Small intestine (tissue), 7 donors: ENCODE results near the gene GPC3. TPM values are rescaled to one million over a fixed set of nuclear protein-coding genes. Genes with fewer than 3 reads are reported as not detected.
A peak's percentile ranks its signal among the peaks of the same experiment; 100 is the strongest.

Experiments used
- DNase-seq, 2 donors: peaks; one replicate each; pipeline versions ENCODE4 v3.0.0 to v3.0.0-alpha.2; 2013
- FAIRE-seq: peaks from 2 replicates; lab custom pipeline; 2012; peaks lifted over from hg19 to GRCh38; lab: Jason Lieb, UNC
- H3K27ac ChIP-seq, 3 donors: one replicate each; pipeline ENCODE4 v1.5.1; 2013; ENCODE audit warnings: low read length in 2 of 3, mild to moderate bottlenecking in 2 of 3, control low read depth in 1 of 3, inconsistent platforms in 1 of 3, low read depth in 1 of 3, moderate library complexity in 1 of 3
- H3K27me3 ChIP-seq, 3 donors: one replicate each; pipeline ENCODE4 v1.6.1; 2013; ENCODE audit warnings: low read length in 3 of 3, inconsistent platforms in 1 of 3; ENCODE audit not compliant: control insufficient read depth in 3 of 3, insufficient read depth in 3 of 3
- H3K36me3 ChIP-seq, 3 donors: one replicate each; pipeline ENCODE4 v1.6.1; 2013; ENCODE audit warnings: low read length in 3 of 3, inconsistent platforms in 1 of 3, low read depth in 1 of 3, mild to moderate bottlenecking in 1 of 3, moderate library complexity in 1 of 3; ENCODE audit not compliant: control insufficient read depth in 3 of 3, insufficient read depth in 2 of 3
- H3K4me1 ChIP-seq, 3 donors: one replicate each; pipeline ENCODE4 v1.6.1; 2013; ENCODE audit warnings: low read length in 2 of 3, inconsistent platforms in 1 of 3, low read depth in 1 of 3, mild to moderate bottlenecking in 1 of 3, moderate library complexity in 1 of 3; ENCODE audit not compliant: control insufficient read depth in 3 of 3, insufficient read depth in 2 of 3
- H3K4me3 ChIP-seq, 3 donors: one replicate each; pipeline ENCODE4 v1.5.1; 2013; ENCODE audit warnings: low read length in 3 of 3, control low read depth in 1 of 3, inconsistent platforms in 1 of 3, low read depth in 1 of 3, mild to moderate bottlenecking in 1 of 3, moderate library complexity in 1 of 3
- H3K9me3 ChIP-seq, 2 donors: one replicate each; pipeline ENCODE4 v1.6.1; 2013; ENCODE audit warnings: low read depth in 1 of 2, low read length in 1 of 2; ENCODE audit not compliant: control insufficient read depth in 2 of 2, insufficient read depth in 1 of 2
- WGBS, 3 donors: extraction: QIAGEN DNeasy Blood & Tissue Kit; methylation state at CpG; one replicate each; pipeline ENCODE4 v1.1.7; 2013; 5-methylcytosine and 5-hydroxymethylcytosine counted together
- polyA plus RNA-seq, 4 donors: library from polyadenylated mRNA; stranded (reverse) in 3 of 4; unstranded in 1 of 4; fragments of 200-250 nt in 3 of 4; fragments of 120-200 nt in 1 of 4; gene quantifications; one replicate each; pipeline versions ENCODE4 v1.2.1 to v1.2.3, GENCODE V29; 2013
- donor health status: healthy with polysubstance abuse.
- donor health status: control.
- donor health status: control.
- donor health status: Bipolar disorder and iron deficiency.
- donor health status: healthy.

GPC3 gene
- polyA plus RNA-seq, 4 donors = 14.3 to 186 TPM; not detected in 2

DNA sequence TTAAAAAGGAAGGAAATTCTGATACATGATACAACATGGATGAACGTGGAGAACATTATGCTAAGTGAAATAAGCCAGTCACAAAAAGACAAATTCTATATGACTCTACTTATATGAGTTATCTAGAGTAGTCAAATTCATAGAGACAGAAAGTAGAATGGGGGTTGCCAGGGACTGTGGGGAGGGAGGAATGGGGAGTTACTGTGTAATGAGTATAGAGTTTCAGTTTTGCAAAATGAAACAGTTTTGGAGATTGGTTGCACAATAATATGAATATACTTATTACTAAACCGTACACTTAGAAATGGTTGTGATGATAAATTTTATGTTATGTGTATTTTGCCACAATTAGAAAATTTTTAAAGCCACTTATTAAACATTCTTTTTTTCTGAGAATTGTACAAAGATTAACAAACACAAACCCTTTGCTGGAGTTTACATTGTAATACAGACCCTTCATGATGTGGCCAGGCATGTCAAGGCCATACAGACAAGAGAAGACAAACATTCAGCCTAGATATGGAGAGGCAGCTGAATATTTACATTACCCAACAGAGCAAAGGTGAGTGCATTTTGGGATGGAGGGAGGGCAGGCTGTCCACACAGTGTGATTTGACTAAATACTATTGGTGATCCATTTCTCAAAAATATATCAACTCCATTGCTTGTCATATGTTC, 21.2 kb upstream of the GPC3 start:
- WGBS, 3 donors = 42 to 65% (median 54%) methylated on average over 2 of the region's 2 CpGs
- Histone ChIP-seq H3K9me3 (no peaks in the 10 kb centered on the region), H3K27ac (no peak overlapping the region), H3K36me3 (no peaks in the 10 kb centered on the region), H3K4me3 (no peak overlapping the region), H3K4me1 (peaks cover 0 to 6% (median 0%) of the 10 kb centered on the region in 3 donors), H3K27me3 (no peaks in the 10 kb centered on the region)
- FAIRE-seq (no peak), DNase-seq (no peak)

DNA sequence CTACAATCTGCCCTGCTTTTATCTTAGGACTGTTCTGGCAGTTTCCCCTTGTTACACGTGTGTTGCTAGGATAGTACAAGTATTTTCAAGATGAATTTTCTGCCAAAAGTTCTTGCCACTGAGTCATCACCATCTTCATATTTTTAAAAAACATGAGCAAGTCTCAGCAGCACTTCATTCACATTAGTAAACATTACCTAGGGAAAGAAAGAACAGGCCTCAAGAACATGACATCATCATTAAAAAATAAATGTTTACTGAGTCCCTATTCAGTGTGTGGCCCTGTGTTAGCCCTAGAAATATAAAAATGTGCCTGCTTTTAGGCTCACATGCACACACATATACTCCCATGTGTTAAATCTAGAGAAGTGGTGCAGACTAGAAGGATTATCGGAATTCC, 18.7 kb upstream of the GPC3 start:
- Histone ChIP-seq H3K36me3 (no peaks in the 10 kb centered on the region), H3K27ac (no peak overlapping the region), H3K27me3 (no peaks in the 10 kb centered on the region), H3K4me1 (peaks cover 0 to 6% (median 0%) of the 10 kb centered on the region in 3 donors), H3K4me3 (no peak overlapping the region), H3K9me3 (no peaks in the 10 kb centered on the region)
- DNase-seq (no peak), FAIRE-seq (no peak)
- WGBS, 3 donors = 66 to 84% (median 72%) methylated on average over 2 of the region's 2 CpGs

DNA sequence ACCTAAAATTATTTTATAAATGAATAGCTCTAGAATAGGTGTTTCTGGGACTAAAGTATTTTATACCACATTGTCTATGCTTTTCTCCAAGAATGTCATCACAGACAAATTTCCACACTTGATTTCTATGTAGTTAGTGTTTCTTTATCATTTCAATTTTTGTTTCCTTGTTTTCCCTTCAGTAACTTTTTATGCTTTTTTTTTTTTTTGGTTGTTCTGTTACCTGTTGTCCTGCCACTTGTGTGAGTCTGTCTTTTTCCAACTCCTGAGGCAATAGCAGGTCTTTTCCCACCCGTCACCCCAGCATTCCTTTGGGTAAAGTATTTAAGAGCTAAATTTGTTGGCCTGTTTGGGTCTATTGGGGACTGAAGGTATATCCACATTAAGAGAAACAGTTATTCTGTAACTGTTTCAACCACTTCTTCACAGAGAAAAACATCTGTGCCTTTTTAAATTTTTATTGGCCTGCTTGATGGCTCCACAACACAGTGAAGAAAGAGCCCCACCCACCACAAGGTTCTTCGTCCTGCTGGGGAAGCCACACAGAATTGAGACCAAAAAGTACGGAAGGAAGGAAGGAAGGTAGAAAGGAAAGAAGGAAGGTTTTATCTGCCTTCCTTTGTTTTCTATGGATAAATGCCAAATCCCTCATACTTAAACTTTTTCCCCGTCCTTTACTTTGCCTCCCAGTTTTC, 17.7 kb upstream of the GPC3 start:
- Histone ChIP-seq H3K27ac (no peak overlapping the region), H3K27me3 (no peaks in the 10 kb centered on the region)
- 56 to 62% (median 61%) methylated on average over 4 of the region's 4 CpGs for WGBS, 3 donors

DNA sequence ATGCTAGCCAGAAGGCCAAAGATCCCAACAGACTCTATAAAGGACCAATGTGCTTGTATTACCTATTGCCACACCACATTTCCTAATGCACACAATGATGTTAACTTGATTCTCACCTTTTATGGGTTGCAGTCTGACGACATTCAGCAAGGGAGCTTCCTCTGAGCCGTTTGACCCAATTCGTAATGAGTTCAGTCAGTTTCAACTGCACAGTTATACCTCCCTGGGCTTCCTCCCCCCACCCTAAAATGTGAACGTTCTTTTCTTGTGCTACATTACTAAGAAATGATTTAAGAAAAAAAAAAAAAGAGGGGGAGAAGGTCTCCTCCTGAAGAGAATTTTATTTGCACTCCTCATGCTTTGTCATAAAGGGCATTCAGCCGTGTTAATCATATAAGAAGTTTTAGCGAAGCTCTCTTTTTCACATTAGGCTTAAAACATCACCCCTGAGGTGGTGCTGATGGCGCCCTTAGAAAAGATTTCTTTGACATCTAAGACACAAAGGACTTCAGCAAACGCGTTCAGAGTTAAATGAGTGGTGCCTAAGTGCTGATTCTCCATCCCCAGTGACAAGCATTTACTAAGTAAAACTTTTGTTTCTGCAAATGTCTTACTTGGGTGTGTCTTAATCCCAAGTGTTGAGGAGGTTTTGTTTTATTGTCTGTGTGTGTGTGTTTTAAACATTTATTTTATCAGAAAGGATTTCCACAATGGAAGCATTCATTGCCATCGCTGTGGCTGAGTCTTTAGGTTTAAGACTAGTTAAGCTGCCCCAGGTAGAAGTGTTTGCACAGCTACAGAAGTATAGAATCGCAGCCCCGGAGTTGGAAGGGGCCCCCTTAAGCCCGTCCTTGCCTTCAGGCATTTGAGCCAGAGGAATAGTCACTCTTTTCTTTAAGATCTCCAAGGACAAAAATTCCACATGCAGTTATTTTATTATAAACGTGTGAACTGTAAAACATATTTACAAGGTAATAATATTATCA, 15.2 kb upstream of the GPC3 start:
- DNase-seq (no peak), FAIRE-seq (no peak)
- Histone ChIP-seq H3K27me3 (no peaks in the 10 kb centered on the region), H3K27ac (no peak overlapping the region), H3K36me3 (no peaks in the 10 kb centered on the region), H3K4me3 (no peak overlapping the region), H3K4me1 (peaks cover 0 to 6% (median 0%) of the 10 kb centered on the region in 3 donors), H3K9me3 (no peaks in the 10 kb centered on the region)
- 63 to 77% (median 71%) methylated on average over 14 of the region's 14 CpGs for WGBS, 3 donors

More for the DNA sequence above, 17.7 kb upstream of the GPC3 start:
- no peak for DNase-seq
- FAIRE-seq = no peak
- H3K36me3 ChIP-seq = no peaks in the 10 kb centered on the region
- peaks cover 0 to 6% (median 0%) of the 10 kb centered on the region in 3 donors for H3K4me1 ChIP-seq
- no peaks in the 10 kb centered on the region for H3K9me3 ChIP-seq
- no peak overlapping the region for H3K4me3 ChIP-seq

DNA sequence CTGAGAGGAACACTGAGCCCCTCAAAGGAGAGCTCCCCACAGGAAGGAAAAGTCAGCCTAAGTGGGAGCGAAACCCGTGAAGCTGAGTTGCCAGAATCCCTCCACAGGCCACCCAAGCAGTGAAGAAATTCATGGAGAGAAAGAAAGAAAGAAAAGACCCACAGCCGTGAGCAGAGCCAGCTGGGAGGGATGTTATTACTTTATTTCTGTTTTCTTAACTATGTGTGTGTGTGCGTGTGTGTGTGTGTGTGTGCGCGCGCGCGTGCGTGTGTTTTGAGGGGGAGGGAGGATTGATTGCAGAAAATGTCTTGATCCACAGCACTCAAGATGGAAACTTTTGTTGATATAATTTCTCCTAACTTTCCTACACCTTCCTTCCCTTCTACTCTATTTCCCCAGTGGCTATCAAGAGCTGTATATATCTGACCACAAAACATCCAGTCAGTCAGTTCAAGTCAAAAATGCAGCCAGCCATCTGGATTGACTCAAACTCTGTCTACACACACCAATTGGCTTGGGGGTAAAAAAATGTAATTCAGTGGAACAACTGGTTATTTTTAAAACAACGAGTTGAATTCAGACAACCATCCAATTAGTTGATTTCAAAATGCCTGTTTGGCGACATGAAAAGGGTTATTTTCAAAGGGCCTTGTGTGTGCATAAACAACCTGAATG, 13.8 kb upstream of the GPC3 start:
- Histone ChIP-seq H3K4me1 (peaks cover 0 to 6% (median 0%) of the 10 kb centered on the region in 3 donors), H3K36me3 (no peaks in the 10 kb centered on the region), H3K9me3 (no peaks in the 10 kb centered on the region), H3K4me3 (no peak overlapping the region), H3K27me3 (no peaks in the 10 kb centered on the region), H3K27ac (peak overlapping the region in 2 of 3 donors; percentile 45 to 58)
- WGBS, 3 donors = 73 to 89% (median 74%) methylated on average over 12 of the region's 12 CpGs
- DNase-seq (no peak), FAIRE-seq (no peak)

DNA sequence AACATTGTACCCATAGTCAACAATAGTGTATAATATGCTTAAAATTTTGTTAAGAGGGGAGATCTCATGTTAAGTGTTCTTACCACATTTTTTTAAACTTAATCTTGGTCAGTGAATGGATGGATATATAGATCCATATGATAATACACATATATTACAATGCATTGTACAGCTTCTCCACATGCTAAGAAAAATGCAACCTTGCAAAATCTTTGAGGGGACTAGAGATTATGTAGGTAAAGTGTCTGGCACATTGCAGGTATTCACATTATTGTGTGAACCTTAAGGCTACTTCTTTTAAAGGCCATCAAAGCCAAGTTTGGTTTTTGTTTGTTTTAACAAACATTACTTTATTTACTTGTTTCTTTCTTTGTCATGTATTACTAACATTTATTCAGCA, 10.4 kb upstream of the GPC3 start:
- DNase-seq (no peak), FAIRE-seq (no peak)
- Histone ChIP-seq H3K4me1 (no peaks in the 10 kb centered on the region), H3K36me3 (no peaks in the 10 kb centered on the region), H3K27me3 (no peaks in the 10 kb centered on the region), H3K9me3 (no peaks in the 10 kb centered on the region), H3K4me3 (no peak overlapping the region), H3K27ac (no peak overlapping the region)

DNA sequence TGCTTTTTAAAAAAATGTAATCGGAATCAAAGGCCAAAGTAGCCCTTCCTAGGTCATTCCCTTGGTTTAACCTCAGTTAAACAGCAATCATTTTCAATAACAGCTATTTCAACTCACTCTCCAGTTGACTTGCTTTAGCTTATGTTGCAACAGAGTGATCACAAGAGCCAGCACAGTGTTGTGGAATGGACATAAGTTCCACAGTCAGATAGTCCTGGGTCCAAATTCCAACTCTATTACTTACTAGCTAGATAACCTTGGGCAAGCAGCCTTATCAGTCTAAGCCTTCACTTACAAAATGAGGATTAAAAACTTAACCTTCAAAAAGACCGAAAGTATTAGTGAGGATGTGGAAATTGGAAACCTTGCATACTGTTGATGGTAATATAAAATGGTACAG, 9.2 kb upstream of the GPC3 start:
- Histone ChIP-seq H3K27ac (no peak overlapping the region), H3K36me3 (no peaks in the 10 kb centered on the region), H3K27me3 (no peaks in the 10 kb centered on the region), H3K4me3 (no peak overlapping the region), H3K9me3 (no peaks in the 10 kb centered on the region), H3K4me1 (no peaks in the 10 kb centered on the region)
- 15 to 63% (median 33%) methylated on average over 2 of the region's 2 CpGs for WGBS, 3 donors
- peak; percentile 79 for FAIRE-seq
- peak; percentile 74 for DNase-seq

DNA sequence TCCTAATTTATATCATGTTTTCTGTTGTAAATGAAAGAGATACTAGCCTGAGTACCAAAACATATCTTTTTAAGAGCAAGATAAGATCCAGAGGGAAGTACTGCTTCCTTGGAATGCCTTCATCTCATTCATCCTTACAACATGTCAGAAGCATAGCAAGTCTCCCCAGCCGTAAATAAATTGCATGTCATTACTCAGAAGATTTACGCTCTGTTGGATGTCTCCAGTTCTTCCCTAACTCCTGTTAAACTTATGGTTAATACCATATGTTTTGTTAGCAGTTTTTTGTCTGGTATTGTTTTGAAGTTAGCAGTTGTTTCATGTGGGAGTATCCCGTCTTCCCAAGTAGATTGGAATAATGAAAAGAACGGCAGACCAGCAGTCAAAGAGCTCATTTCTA, 7.5 kb upstream of the GPC3 start:
- FAIRE-seq (peak; percentile 5), DNase-seq (no peak)
- Histone ChIP-seq H3K4me3 (no peak overlapping the region), H3K9me3 (no peaks in the 10 kb centered on the region), H3K36me3 (no peaks in the 10 kb centered on the region), H3K4me1 (no peaks in the 10 kb centered on the region), H3K27me3 (no peaks in the 10 kb centered on the region), H3K27ac (no peak overlapping the region)
- 67 to 73% (median 71%) methylated on average over 4 of the region's 4 CpGs for WGBS, 3 donors
